IMR-90 (cell line): Measurements from ENCODE around the gene NTM. TPM values are rescaled to one million over a fixed set of nuclear protein-coding genes. Genes with fewer than 3 reads are reported as not detected.

Source experiments
- ATAC-seq: fragments of 200-7000 bp; cut with Tn5 transposase; 2 replicates; pipeline ENCODE4 v1.9.1; 2020; ENCODE audit warnings: low read depth, mild to moderate bottlenecking, moderate library complexity
- BruUV-seq: library from RNA; stranded (reverse); fragments of 400-500 nt; replicated peaks from 2 replicates; lab custom pipeline; 2021; lab: Mats Ljungman, UMichigan
- CTCF ChIA-PET: fragments of 300-600 bp; formaldehyde crosslinking; extraction: SDS; loops from one replicate; lab custom pipeline; 2021; ENCODE audit warnings: antibody characterized with exemption; lab: Yijun Ruan, JAX
- POLR2A ChIA-PET: fragments of 300-600 bp; sonication (Branson Sonifier 250); formaldehyde crosslinking; loops from one replicate; lab custom pipeline; 2022; ENCODE audit warnings: antibody characterized with exemption; ENCODE audit not compliant: unreplicated experiment; lab: Charles Lee
- DNase-seq: peaks from one replicate; pipeline ENCODE4 v3.0.0; 2013
- H2AFZ ChIP-seq: replicated peaks from 2 replicates; pipeline ENCODE3; 2013; ENCODE audit warnings: low read length, mild to moderate bottlenecking; ENCODE audit not compliant: poor library complexity
- H2AK5ac ChIP-seq: 2 replicates; pipeline ENCODE4 v1.6.1; 2013; ENCODE audit warnings: low read depth, low read length, inconsistent platforms
- H2AK9ac ChIP-seq: replicated peaks from 2 replicates; pipeline ENCODE3; 2013; ENCODE audit warnings: mild to moderate bottlenecking, low read depth, low read length, moderate library complexity; ENCODE audit not compliant: poor library complexity
- H2BK120ac ChIP-seq: 2 replicates; pipeline ENCODE4 v1.6.1; 2013; ENCODE audit warnings: low read depth, low read length, inconsistent platforms
- H2BK15ac ChIP-seq: 3 replicates; pipeline ENCODE4 v1.6.1; 2013; ENCODE audit warnings: low read depth, low read length, inconsistent platforms
- H2BK20ac ChIP-seq: 2 replicates; pipeline ENCODE4 v1.6.1; 2013; ENCODE audit warnings: low read depth, mild to moderate bottlenecking, inconsistent platforms, low read length, moderate library complexity
- H2BK5ac ChIP-seq: 2 replicates; pipeline ENCODE4 v1.6.1; 2013; ENCODE audit warnings: mild to moderate bottlenecking, low read depth, low read length, inconsistent platforms; ENCODE audit not compliant: poor library complexity, severe bottlenecking
- H3K14ac ChIP-seq: replicated peaks from 2 replicates; pipeline ENCODE4 v1.6.1; 2013; ENCODE audit warnings: low read depth, low read length, inconsistent platforms
- H3K18ac ChIP-seq: 2 replicates; pipeline ENCODE4 v1.6.1; 2013; ENCODE audit warnings: low read depth, low read length, control low read depth
- H3K23ac ChIP-seq: 2 replicates; pipeline ENCODE4 v1.6.1; 2013; ENCODE audit warnings: low read depth, low read length, inconsistent platforms
- H3K27ac ChIP-seq: 2 replicates; pipeline ENCODE4 v1.5.1; 2013; ENCODE audit warnings: mild to moderate bottlenecking, control low read depth, low read length; ENCODE audit not compliant: insufficient read depth
- H3K27me3 ChIP-seq: 2 replicates; pipeline ENCODE4 v1.6.1; 2013; ENCODE audit warnings: low read length; ENCODE audit not compliant: control insufficient read depth, insufficient read depth
- H3K36me3 ChIP-seq: 2 replicates; pipeline ENCODE4 v1.6.1; 2013; ENCODE audit warnings: low read length, mixed read lengths; ENCODE audit not compliant: control insufficient read depth, insufficient read depth
- H3K4ac ChIP-seq: 2 replicates; pipeline ENCODE4 v1.6.1; 2013; ENCODE audit warnings: low read depth, low read length, inconsistent platforms
- H3K4me1 ChIP-seq: 2 replicates; pipeline ENCODE4 v1.6.1; 2013; ENCODE audit warnings: low read length, mixed read lengths; ENCODE audit not compliant: control insufficient read depth, insufficient read depth
- H3K4me2 ChIP-seq: 2 replicates; pipeline ENCODE4 v1.6.1; 2013; ENCODE audit warnings: low read depth, mild to moderate bottlenecking, control low read depth, low read length, moderate library complexity
- H3K4me3 ChIP-seq: 2 replicates; pipeline ENCODE4 v1.5.1; 2013; ENCODE audit warnings: low read depth, mild to moderate bottlenecking, control low read depth, low read length, moderate library complexity; ENCODE audit not compliant: insufficient read depth
- H3K56ac ChIP-seq: 2 replicates; pipeline ENCODE4 v1.6.1; 2013; ENCODE audit warnings: low read length, inconsistent platforms; ENCODE audit not compliant: insufficient read depth; ENCODE audit errors: extremely low read depth
- H3K79me1 ChIP-seq, 2 experiments: 2 replicates each; pipeline ENCODE4 v1.6.1; 2013; ENCODE audit warnings: low read length in 2 of 2, inconsistent platforms in 1 of 2, low read depth in 1 of 2
- H3K9ac ChIP-seq: 2 replicates; pipeline ENCODE4 v1.6.1; 2013; ENCODE audit warnings: low read depth, low read length, control low read depth
- H3K9me1 ChIP-seq: 2 replicates; pipeline ENCODE4 v1.6.1; 2013; ENCODE audit warnings: low read length, inconsistent platforms; ENCODE audit not compliant: insufficient read depth
- H3K9me3 ChIP-seq: 2 replicates; pipeline ENCODE4 v1.6.1; 2013; ENCODE audit warnings: low read length; ENCODE audit not compliant: control insufficient read depth, insufficient read depth
- H4K20me1 ChIP-seq: 2 replicates; pipeline ENCODE4 v1.6.1; 2013; ENCODE audit warnings: low read length, inconsistent platforms; ENCODE audit not compliant: insufficient read depth
- H4K5ac ChIP-seq: 2 replicates; pipeline ENCODE4 v1.6.1; 2013; ENCODE audit warnings: mild to moderate bottlenecking, low read depth, low read length, control low read depth
- H4K8ac ChIP-seq, 2 experiments: 2 replicates each; pipeline ENCODE4 v1.6.1; 2013; ENCODE audit warnings: low read depth in 2 of 2, low read length in 2 of 2, control low read depth in 1 of 2, inconsistent platforms in 1 of 2
- H4K91ac ChIP-seq: 2 replicates; pipeline ENCODE4 v1.6.1; 2013; ENCODE audit warnings: low read depth, low read length, inconsistent platforms; ENCODE audit not compliant: insufficient read depth
- BHLHE40 ChIP-seq: fragments of 150-350 bp; IDR thresholded peaks from 2 replicates; pipeline ENCODE4 v1.6.1; 2016; ENCODE audit warnings: mild to moderate bottlenecking, low read depth, low read length
- CHD1 ChIP-seq: IDR thresholded peaks from 2 replicates; pipeline ENCODE4 v1.6.1; 2012; ENCODE audit warnings: low read depth, low read length, improper control_type of control experiment
- CTCF ChIP-seq: conservative IDR thresholded peaks from 2 replicates; pipeline ENCODE4 v1.5.1; 2012; ENCODE audit warnings: mild to moderate bottlenecking, low read depth, low read length, improper control_type of control experiment
- ELK1 ChIP-seq: fragments of 150-350 bp; IDR thresholded peaks from 2 replicates; pipeline ENCODE4 v1.6.1; 2016; ENCODE audit warnings: low read depth, mild to moderate bottlenecking, low read length, moderate library complexity, borderline replicate concordance
- FOS ChIP-seq: fragments of 150-350 bp; IDR thresholded peaks from 2 replicates; pipeline ENCODE4 v1.6.1; 2016; ENCODE audit warnings: low read depth, low read length
- MAFK ChIP-seq: IDR thresholded peaks from 2 replicates; pipeline ENCODE4 v1.6.1; 2012; ENCODE audit warnings: low read depth, low read length, improper control_type of control experiment
- NFE2L2 ChIP-seq: fragments of 150-350 bp; IDR thresholded peaks from 2 replicates; pipeline ENCODE4 v1.6.1; 2016; ENCODE audit warnings: low read depth, mild to moderate bottlenecking, low read length
- POLR2A ChIP-seq: IDR thresholded peaks from 2 replicates; pipeline ENCODE4 v1.6.1; 2012; ENCODE audit warnings: mild to moderate bottlenecking, low read depth, low read length
- RAD21 ChIP-seq: IDR thresholded peaks from 2 replicates; pipeline ENCODE4 v1.6.1; 2012; ENCODE audit warnings: low read length, improper control_type of control experiment
- SMC3 ChIP-seq: fragments of 150-350 bp; IDR thresholded peaks from 2 replicates; pipeline ENCODE4 v1.6.1; 2016; ENCODE audit warnings: low read depth, mild to moderate bottlenecking, antibody characterized with exemption, low read length, moderate library complexity
- USF2 ChIP-seq: fragments of 150-350 bp; IDR thresholded peaks from 2 replicates; pipeline ENCODE4 v1.6.1; 2017; ENCODE audit warnings: mild to moderate bottlenecking, antibody characterized with exemption, low read length, low read depth
- WGBS, 2 experiments: methylation state at CpG; one replicate each; pipeline versions ENCODE4 v1.1.5 to v1.1.7; 2013; ENCODE audit warnings: missing lambda C conversion rate in 2 of 2; ENCODE audit not compliant: insufficient read length in 1 of 2; ENCODE audit errors: extremely low coverage in 2 of 2; 5-methylcytosine and 5-hydroxymethylcytosine counted together
- dilution Hi-C: fragments of 300-500 bp; cut with HindIII; formaldehyde crosslinking; loops from one replicate; pipeline ENCODE4 v1.14.3; 2018; ENCODE audit warnings: low sequenced_read_pairs; ENCODE audit not compliant: unreplicated experiment
- in situ Hi-C: fragments of 300-500 bp; cut with MboI; formaldehyde crosslinking; loops from 3 replicates; pipeline ENCODE4 v1.14.3; 2019; ENCODE audit warnings: low sequenced_read_pairs, inconsistent platforms, mixed read lengths
- intact Hi-C: fragments of 100-400 bp; cut with micrococcal nuclease; formaldehyde crosslinking; loops from 2 replicates; pipeline ENCODE4 v1.10.0; 2022
- polyA plus RNA-seq, 3 experiments: library from polyadenylated mRNA; depleted of rRNA; stranded (reverse); fragments of >200 nt; gene quantifications; 2 replicates each; pipeline ENCODE4 v1.2.3, GENCODE V29; 2012; ENCODE audit warnings: low replicate concordance in 1 of 3
- total RNA-seq: library from RNA; depleted of rRNA; stranded (reverse); fragments of >200 nt; gene quantifications from 2 replicates; pipeline ENCODE4 v1.2.3, GENCODE V29; 2012

Gene NTM
- total and polyA plus RNA-seq, 2 of the 4 experiments (the other 2 are of a cell fraction): 19.5 to 25.5 TPM

- no peak for TF ChIP-seq CTCF
- no peak for TF ChIP-seq MAFK
- no peak for TF ChIP-seq POLR2A
- TF ChIP-seq BHLHE40: no peak
These were observed 326.3 kb downstream of the NTM start (continued) for GRCh38 chr11:131696690-131697089.

- Histone ChIP-seq H3K4me3 (no peak overlapping the region), H3K18ac (no peak overlapping the region), H3K9me1 (no peaks in the 10 kb centered on the region), H3K23ac (no peak overlapping the region), H4K8ac (no peak overlapping the region), H3K4ac (no peak overlapping the region), H2AK5ac (no peak overlapping the region), H3K56ac (no peak overlapping the region), H3K79me1 (no peaks in the 10 kb centered on the region), H3K14ac (no peak overlapping the region), H3K9me3 (peaks cover 6% of the 10 kb centered on the region; the same call in 1 of the 2 replicates), H2AFZ (no peak overlapping the region), H4K5ac (no peak overlapping the region), H3K27me3 (peaks cover 3% of the 10 kb centered on the region), H2BK15ac (no peak overlapping the region), H3K4me2 (no peak overlapping the region), H2AK9ac (no peak overlapping the region), H2BK20ac (no peak overlapping the region), H2BK120ac (no peak overlapping the region), H3K27ac (no peak overlapping the region), H3K4me1 (no peaks in the 10 kb centered on the region), H2BK5ac (no peak overlapping the region), H4K20me1 (no peaks in the 10 kb centered on the region), H3K9ac (no peak overlapping the region), H4K91ac (no peak overlapping the region), H3K36me3 (no peaks in the 10 kb centered on the region)
- intact Hi-C loops (no loop called here), in situ Hi-C loops (no loop called here), dilution Hi-C loops (no loop called here)
- WGBS, 2 experiments: no CpG with 5 or more reads among the region's 1 CpG
- ChIA-PET CTCF (interaction anchor here (1.5 to 1.7 kb wide), 2 partner anchors 9 to 15 kb away, joined by 4 read pairs; no protein-coding TSS in a partner anchor), POLR2A (no interaction called here)
- no TSS peak for BruUV-seq
- DNase-seq: no peak
- ATAC-seq: no peak
- TF ChIP-seq ELK1 (no peak), SMC3 (no peak), RAD21 (no peak), BHLHE40 (no peak), POLR2A (no peak), MAFK (no peak), CHD1 (no peak), CTCF (no peak), FOS (no peak), NFE2L2 (no peak), USF2 (no peak)
These were observed 332.9 kb downstream of the NTM start for GRCh38 chr11:131703311-131703710.
